GM12892 (cell line): ENCODE measurements around the gene BPNT1. TPM values are rescaled to one million over a fixed set of nuclear protein-coding genes. Genes with fewer than 3 reads are reported as not detected.
"Not testable (repeated sequence)": the region's sequence is repeated elsewhere in the genome, so short reads cannot be mapped to it uniquely, and the experiment has no call there.

Source experiments
- DNase-seq: peaks from one replicate; pipeline ENCODE4 v3.0.0; 2011; ENCODE audit not compliant: insufficient read length
- FAIRE-seq: peaks from 2 replicates; lab custom pipeline; 2011; peaks lifted over from hg19 to GRCh38; lab: Jason Lieb, UNC
- POLR2A ChIP-seq: IDR thresholded peaks from 2 replicates; pipeline ENCODE4 v1.6.1; 2011; ENCODE audit warnings: low read depth, low read length, control low read depth
- POLR2AphosphoS5 ChIP-seq: IDR thresholded peaks from 2 replicates; pipeline ENCODE4 v1.6.1; 2011; ENCODE audit warnings: low read depth, low read length, control low read depth
- TAF1 ChIP-seq: IDR thresholded peaks from 2 replicates; pipeline ENCODE4 v1.6.1; 2011; ENCODE audit warnings: low read depth, mild to moderate bottlenecking, control low read depth, low read length, borderline replicate concordance
- polyA plus RNA-seq: library from polyadenylated mRNA; unstranded; fragments of >200 nt; gene quantifications from one replicate; pipeline ENCODE4 v1.2.1, GENCODE V29; 2012; ENCODE audit warnings: missing spikeins, inconsistent platforms; ENCODE audit not compliant: missing spikeins

Gene BPNT1, protein sequence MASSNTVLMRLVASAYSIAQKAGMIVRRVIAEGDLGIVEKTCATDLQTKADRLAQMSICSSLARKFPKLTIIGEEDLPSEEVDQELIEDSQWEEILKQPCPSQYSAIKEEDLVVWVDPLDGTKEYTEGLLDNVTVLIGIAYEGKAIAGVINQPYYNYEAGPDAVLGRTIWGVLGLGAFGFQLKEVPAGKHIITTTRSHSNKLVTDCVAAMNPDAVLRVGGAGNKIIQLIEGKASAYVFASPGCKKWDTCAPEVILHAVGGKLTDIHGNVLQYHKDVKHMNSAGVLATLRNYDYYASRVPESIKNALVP
- polyA plus RNA-seq = 51.9 TPM

DNA sequence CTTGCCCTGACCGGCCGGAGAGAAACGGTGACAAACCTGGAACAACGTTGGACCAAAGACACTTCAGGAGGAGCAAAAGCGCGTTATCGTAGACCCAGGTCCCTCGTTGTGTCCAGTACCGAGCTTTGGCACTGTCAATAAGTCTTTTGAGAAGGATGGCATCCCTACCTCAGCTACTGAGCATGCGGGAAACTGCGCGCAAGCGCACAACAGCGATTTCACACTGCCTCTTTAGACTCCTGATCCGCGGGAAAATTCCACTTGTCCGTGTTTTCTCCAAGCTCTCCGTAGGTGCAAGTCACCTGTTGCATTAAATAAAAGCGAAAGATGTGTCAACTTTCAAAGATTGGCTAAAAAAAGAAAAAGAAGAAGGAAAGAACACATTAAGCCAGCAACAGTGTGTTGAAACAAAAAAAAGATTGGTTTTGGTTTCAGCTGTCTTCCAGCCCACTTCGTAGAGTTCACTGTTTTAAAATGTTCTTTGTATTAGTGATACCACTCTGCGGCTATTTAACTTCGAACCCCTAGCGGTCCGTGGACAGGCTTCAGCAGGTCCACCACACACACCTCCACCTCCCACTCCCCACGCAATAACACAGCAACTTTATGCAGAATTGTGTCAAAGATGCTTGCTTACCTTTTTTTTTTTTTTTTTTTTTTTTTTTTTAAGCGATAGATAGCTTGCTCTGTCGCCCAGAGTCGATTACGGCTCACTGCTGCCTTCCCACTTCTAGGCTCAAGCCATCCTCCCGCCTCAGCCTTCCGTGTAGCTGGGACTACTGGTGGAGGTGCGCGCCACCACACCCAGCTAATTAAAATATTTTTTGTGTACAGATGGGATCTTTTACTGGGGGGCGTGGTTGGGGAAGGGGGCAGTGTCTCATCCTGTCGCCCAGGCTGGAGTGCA lies at the start of gene BPNT1:
TSS of gene BPNT1 (minus strand) at position 139 of the 907 bp plus-strand sequence. CDS start 9,942 bp downstream, outside the sequence.
- FAIRE-seq (peak; percentile 91), DNase-seq (peak; percentile 54)

DNA sequence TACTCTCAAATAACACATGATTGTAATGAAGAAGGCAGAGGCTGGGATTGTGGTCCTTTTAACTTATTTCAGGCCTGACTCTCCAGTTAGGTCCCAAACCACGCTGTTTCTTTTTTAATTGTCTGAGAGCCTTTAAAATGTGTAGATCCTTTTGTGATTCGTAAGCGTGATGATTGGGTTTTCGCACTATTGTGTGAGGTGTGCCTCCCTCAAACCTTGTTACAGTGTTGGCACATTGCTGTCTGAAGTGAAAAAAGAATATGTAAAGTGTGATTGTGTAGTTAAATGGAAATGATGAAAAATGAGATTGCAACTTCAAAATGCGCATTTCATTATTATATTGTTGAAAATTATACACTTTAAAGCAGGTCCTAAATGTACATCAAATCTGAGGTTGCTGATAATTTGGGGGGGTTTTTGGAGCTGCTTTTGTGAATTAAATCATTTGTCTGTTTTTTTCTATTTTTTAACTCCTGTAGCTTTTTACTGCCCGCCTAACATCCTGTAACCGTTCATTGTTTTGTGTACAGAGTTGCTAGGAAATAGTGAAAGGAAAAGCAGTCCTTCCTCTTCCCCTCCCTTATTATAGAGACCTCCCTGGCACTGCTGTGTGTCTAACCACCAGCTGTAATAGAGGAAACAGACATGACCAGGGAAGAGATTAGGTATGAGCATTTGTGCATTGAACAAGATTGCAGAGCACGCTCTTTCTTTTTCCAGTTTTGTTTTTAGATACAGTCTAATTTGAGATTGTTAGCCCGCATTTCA lies 47.6 kb upstream of the BPNT1 start:
- TF ChIP-seq POLR2A (no peak), POLR2AphosphoS5 (no peak), TAF1 (no peak)
- FAIRE-seq = no peak

More for the DNA sequence above, at the start of gene BPNT1:
- TF ChIP-seq POLR2A (peak; percentile 75), POLR2AphosphoS5 (peak; percentile 70), TAF1 (no peak)

DNA sequence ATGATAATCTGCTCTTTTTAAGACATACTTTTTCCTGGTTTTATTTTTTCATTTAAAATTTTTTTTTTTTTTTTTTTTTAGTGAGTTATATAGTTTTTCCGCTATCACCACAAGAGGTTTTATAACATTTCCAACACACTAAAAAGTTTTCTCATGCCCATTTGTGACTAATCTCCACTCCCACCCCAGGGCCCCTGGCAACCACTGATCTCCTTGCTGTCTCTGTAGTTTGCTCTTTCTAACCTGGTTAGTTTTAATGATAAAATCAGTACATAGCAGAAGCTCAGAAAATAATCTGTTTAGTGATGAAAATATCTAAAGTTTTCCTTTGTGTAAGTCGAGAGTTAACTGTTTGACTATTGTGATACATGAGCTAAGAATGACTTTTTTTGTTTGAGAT lies 46.2 kb upstream of the BPNT1 start:
- DNase-seq (no peak), FAIRE-seq (no peak)
- TF ChIP-seq POLR2AphosphoS5 (no peak), POLR2A (no peak), TAF1 (no peak)

More for the DNA sequence above, 47.6 kb upstream of the BPNT1 start:
- DNase-seq = no peak

DNA sequence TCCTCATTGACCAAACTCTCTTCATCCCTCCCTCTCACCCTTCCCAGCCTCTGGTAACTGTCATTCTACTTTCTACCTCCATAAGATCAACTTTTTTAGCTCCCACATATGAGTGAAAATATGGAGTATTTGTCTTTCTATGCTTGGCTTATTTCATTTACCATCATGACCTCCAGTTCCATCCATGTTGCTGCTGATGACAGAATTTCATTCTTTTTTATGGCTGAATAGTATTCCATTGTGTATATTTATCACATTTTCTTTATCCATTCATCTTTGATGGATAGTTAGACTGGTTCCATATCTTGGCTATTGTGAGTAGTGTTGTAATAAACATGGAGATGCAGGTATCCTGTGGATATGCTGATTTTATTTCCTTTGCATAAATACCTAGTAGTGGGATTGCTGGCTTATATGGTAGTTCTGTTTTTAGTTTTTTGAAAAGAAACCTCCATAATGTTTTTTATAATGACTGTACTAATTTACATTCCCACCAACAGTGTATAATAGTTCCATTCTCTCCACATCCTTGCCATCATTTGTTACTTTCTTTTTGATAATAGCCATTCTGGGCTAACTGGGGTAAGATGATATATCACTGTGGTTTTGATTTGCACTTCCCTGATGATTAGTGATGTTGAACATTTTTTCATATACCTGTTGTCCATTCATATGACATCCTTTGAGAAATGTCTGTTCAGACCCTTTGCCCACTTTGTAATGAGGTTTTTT lies 40.1 kb upstream of the BPNT1 start:
- FAIRE-seq (no peak), DNase-seq (no peak)
- TF ChIP-seq TAF1 = no peak
- no peak for TF ChIP-seq POLR2AphosphoS5
- no peak for TF ChIP-seq POLR2A

DNA sequence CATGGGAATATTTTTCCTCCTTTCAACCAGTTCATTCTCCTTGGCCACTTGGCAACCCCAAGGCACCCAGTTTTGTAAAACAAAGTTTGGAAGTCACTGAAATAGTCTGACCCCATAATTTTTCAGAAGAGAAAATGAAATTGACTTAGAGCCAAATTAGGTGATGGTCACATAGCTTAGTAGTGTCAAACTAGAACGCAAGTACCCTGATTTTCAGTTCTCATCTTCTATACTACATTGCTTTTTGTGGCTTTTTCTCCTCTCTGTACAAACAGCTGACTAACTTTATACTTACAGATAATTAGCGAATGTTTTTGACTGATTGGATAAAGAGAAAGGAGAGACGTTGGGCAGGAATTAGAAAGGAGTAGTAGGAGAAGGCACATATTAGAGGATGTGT lies 37.5 kb upstream of the BPNT1 start:
- FAIRE-seq (no peak), DNase-seq (no peak)
- TF ChIP-seq TAF1 = no peak
- no peak for TF ChIP-seq POLR2AphosphoS5
- no peak for TF ChIP-seq POLR2A

DNA sequence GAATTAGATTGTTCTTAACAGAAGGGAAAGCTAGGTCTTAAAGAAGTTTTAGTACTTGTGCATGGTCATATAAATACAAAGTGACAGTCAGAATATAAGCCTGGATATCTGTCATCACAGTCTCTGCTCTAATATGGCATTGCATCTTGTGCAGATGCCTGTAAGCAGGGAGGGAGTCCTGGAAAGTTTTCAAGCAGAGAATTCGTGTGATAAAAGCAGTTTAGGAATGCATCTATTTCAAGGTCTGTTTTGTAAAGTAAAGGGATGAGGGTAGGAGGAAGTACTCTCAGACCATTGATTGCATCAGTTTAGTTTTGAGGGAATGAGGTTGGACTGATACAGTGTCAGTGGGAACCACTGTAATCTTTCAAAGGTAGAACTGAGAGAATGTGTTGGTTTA lies 35.0 kb upstream of the BPNT1 start:
- DNase-seq (no peak), FAIRE-seq (no peak)
- no peak for TF ChIP-seq POLR2AphosphoS5
- TF ChIP-seq POLR2A = no peak
- TF ChIP-seq TAF1 = no peak

DNA sequence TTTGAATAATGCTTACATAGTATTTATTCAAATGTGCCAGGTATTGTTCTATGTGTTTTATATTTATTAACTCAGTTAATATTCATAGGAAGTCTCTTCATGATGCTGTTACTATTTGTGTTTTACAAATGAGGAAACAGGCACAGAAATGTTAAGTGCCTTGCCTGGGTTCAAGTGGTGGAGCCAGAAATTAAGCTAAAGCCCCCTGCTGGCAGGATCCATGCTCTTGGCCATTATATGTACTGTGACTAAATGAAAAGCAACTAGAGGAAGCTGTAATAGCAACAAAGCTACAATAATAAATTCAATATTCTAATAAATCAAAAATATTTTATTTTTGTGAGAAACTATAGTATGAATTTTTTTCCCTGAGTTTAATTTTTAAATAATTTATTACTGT lies 34.3 kb upstream of the BPNT1 start:
- no peak for DNase-seq
- TF ChIP-seq POLR2AphosphoS5 = no peak
- no peak for TF ChIP-seq POLR2A
- TF ChIP-seq TAF1 = no peak
- no peak for FAIRE-seq

DNA sequence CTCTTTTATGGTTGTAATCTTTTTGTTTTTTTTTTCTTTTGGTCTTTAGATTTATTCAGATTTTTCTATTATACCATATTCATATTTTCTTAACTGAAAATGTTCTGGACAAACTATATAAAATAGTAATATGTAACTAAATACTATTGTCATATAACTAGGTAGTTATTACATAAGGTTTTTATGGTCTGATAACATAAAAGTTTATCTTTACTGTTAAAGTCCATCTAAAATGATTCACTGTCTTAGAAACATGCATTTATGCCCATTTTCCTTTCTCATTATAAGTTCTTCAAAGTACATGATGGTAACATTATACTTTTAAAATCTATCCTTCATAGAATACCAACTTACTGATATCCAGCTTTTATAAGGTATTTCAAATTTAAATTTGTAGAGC lies 33.5 kb upstream of the BPNT1 start:
- no peak for FAIRE-seq
- DNase-seq = no peak
- no peak for TF ChIP-seq TAF1
- TF ChIP-seq POLR2AphosphoS5 = no peak
- TF ChIP-seq POLR2A = no peak

DNA sequence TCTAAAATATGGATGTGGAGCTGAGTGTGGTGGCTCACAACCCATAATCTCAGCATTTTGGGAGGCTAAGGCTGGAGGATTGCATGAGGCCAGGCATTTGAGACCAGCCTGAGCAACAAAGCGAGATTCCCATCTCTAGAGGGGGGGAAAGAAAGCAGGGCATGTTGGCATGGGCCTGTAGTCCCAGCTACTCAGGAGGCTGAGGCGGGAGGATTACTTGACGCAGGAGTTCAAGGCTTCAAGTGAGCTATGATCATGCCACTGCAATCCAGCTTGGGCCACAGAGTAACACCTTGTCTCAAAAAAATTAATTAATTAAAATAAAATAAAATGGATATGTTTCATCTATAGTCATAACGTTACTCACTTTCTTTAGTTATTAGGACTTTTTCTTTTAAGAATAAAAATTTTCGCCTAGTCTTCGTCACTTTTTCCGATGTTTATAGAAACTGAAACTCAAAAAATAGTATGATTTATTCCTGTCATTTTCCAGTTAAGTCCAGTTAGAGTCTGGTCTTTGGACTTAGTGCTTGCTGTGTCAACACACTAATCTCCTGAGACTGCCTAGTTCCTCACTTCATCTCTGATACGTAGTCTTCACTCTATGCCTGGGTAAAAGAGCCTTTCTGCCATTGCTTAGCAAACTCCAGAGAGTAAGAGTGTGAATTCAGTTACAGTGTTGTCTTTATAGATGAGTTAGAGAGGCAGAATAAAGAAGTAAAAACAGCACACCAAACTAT lies 32.4 kb upstream of the BPNT1 start:
- no peak for FAIRE-seq
- no peak for DNase-seq
- TF ChIP-seq TAF1 = no peak
- no peak for TF ChIP-seq POLR2AphosphoS5
- TF ChIP-seq POLR2A = no peak

DNA sequence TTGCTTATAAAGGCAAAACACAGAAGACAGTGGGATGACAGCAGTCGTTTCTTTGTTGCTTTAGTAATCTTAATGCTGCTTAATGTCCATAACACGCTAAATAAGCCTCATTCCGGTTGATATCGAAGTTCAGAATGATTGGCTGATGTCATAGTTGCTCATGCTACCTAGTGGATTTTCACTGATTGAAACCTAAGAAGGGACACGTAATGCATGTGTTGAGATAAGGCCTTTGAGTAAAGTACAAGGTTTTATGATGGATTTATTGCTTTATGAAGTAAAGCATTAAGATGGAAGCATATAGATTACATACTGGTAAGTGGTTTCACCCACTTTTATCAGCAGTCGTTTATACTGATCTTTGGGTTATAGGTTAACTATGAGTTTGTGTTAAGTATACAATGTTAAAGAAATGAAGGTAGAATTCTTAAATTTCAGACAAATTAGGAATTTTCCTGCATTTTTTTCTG lies 29.5 kb upstream of the BPNT1 start:
- no peak for TF ChIP-seq POLR2A
- FAIRE-seq (no peak), DNase-seq (no peak)

DNA sequence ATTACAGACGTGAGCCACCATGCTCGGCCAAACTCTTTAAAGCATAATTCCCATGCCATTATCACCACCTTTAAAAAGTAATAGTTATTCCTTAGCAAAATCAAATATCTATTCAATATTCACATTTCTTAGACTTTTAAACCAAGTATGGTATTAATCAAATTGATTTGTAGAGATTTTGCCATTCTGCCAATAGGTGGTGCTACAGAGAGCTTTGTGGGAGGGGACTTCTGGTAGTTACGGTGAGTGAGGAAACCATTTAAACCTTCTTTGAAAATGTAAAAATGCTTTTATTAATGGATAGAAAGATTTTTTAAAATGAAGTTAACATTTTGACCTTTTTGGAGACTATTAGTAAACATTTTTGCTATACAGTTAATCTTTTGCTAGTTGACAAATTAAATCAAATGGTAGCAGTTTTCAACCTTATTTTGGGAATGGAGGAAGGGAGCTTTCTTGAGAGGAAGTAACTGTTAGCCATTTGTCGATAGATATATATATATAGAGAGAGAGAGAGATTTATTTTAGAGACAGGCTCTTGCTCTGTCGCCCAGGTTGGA lies 23.6 kb upstream of the BPNT1 start:
- TF ChIP-seq POLR2A (no peak), POLR2AphosphoS5 (no peak), TAF1 (no peak)
- DNase-seq = no peak

DNA sequence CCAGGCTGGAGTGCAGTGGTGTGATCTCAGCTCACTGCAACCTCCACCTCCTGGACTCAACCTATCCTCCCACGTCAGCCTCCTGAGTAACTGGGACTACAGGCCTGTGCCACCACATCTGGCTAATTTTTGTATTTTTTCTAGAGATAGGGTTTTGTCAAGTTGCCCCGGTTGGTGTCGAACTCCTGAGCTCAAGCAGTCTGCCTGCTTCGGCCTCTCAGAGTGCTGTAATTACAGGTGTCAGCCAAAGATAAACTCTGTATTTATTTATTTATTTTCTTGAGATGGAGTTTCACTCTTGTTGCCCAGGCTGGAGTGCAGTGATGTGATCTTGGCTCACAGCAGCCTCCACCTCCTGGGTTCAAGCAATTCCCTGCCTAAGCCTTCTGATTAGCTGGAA lies 23.0 kb upstream of the BPNT1 start:
- DNase-seq, FAIRE-seq: not testable (repeated sequence)

More for the DNA sequence above, 23.6 kb upstream of the BPNT1 start:
- FAIRE-seq = no peak

DNA sequence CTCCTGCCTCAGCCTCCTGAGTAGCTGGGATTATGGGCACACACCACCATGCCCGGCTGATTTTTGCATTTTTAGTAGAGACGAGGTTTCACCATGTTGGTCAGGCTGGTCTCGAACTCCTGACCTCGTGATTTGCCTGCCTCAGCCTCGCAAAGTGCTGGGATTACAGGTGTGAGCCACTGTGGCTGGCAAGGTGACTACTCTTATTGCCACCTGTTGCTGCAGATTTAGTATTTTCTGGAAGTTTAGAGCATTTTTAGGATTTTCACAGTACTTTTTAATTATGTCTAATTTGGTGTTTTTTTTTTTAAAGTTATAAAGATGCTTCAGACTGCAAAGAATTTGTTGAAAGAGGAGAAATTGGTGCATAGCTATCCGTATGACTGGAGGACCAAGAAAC lies 20.9 kb upstream of the BPNT1 start:
- not testable (repeated sequence) for FAIRE-seq, DNase-seq
